Neural cell (in vitro differentiated cells): Measurements from ENCODE around the gene PPARG.

Source experiments
- POLR2AphosphoS5 ChIP-seq: IDR thresholded peaks from 2 replicates; pipeline ENCODE4 v1.6.1; 2012
- RAD21 ChIP-seq: fragments of 450-650 bp; conservative IDR thresholded peaks from 2 replicates; pipeline ENCODE4 v1.6.1; 2014; ENCODE audit warnings: antibody characterized with exemption, mild to moderate bottlenecking, moderate library complexity
- SMC3 ChIP-seq: fragments of 450-650 bp; conservative IDR thresholded peaks from 2 replicates; pipeline ENCODE4 v1.6.1; 2014; ENCODE audit warnings: antibody characterized with exemption, mild to moderate bottlenecking, moderate library complexity; ENCODE audit not compliant: poor library complexity
- TAF1 ChIP-seq: IDR thresholded peaks from 2 replicates; pipeline ENCODE4 v1.6.1; 2012; ENCODE audit warnings: low read depth
- TF ChIP-seq, protein P1 (sequence below): fragments of 450-650 bp; IDR thresholded peaks from 2 replicates; pipeline ENCODE4 v1.5.1; 2014; ENCODE audit warnings: antibody characterized with exemption, mild to moderate bottlenecking, moderate library complexity; ENCODE audit not compliant: poor library complexity, severe bottlenecking

DNA sequence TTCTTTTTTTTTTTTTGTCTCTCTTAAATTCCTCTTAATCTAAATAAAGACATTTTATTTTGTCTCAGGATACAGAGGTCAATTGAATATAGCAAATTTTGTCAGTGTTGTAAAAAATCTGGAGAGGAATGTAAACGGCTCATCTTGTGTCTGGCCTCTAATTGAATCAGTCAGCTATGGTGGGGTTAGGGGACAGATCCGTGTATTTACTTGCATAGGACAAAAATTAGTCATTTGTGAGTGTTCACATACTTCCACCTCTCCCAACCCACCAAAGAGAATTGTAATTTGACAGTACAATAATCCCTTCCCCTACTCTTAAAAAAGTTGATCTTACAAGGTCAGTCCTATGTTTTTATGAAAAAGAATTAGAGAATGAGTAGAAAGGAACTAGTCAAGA lies 18.3 kb downstream of the PPARG start:
- TF ChIP-seq, protein P1, sequence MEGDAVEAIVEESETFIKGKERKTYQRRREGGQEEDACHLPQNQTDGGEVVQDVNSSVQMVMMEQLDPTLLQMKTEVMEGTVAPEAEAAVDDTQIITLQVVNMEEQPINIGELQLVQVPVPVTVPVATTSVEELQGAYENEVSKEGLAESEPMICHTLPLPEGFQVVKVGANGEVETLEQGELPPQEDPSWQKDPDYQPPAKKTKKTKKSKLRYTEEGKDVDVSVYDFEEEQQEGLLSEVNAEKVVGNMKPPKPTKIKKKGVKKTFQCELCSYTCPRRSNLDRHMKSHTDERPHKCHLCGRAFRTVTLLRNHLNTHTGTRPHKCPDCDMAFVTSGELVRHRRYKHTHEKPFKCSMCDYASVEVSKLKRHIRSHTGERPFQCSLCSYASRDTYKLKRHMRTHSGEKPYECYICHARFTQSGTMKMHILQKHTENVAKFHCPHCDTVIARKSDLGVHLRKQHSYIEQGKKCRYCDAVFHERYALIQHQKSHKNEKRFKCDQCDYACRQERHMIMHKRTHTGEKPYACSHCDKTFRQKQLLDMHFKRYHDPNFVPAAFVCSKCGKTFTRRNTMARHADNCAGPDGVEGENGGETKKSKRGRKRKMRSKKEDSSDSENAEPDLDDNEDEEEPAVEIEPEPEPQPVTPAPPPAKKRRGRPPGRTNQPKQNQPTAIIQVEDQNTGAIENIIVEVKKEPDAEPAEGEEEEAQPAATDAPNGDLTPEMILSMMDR: no peak
- no peak for TF ChIP-seq RAD21
- TF ChIP-seq POLR2AphosphoS5: no peak
- TF ChIP-seq SMC3: no peak
- TF ChIP-seq TAF1: no peak
